Ovary (tissue), 9 donors: ENCODE results near the gene PSMA6. TPM values are rescaled to one million over a fixed set of nuclear protein-coding genes. Genes with fewer than 3 reads are reported as not detected.

Experiments
- DNase-seq, 5 donors: peaks; one replicate each; pipeline ENCODE4 v3.0.0-alpha.2; 2019 to 2020
- H3K27ac ChIP-seq, 2 donors: fragments of 200-600 bp; one replicate each; pipeline versions ENCODE4 v1.5.1 to v1.8.0; 2019 to 2022
- H3K27me3 ChIP-seq: fragments of 200-600 bp; one replicate; pipeline ENCODE4 v1.8.0; 2022
- H3K36me3 ChIP-seq: fragments of 200-600 bp; sonication (generic); one replicate; pipeline ENCODE4 v1.5.1; 2019
- H3K4me1 ChIP-seq: one replicate; pipeline ENCODE4 v1.8.1; 2013; ENCODE audit warnings: mild to moderate bottlenecking, moderate library complexity; ENCODE audit not compliant: insufficient read depth
- H3K4me3 ChIP-seq: fragments of 200-600 bp; sonication (generic); one replicate; pipeline ENCODE4 v1.5.1; 2017
- H3K9me3 ChIP-seq, 2 donors: fragments of 200-600 bp in 1 of 2; sonication (generic) in 1 of 2; one replicate each; pipeline versions ENCODE4 v1.5.1 to v1.8.1; 2013 to 2019; ENCODE audit warnings: mild to moderate bottlenecking in 1 of 2, moderate library complexity in 1 of 2
- EP300 ChIP-seq: sonication (generic); formaldehyde crosslinking; IDR thresholded peaks from one replicate; pipeline ENCODE4 v1.6.1; 2017; ENCODE audit warnings: antibody characterized with exemption
- POLR2A ChIP-seq: fragments of 450-650 bp; IDR thresholded peaks from one replicate; pipeline ENCODE4 v1.6.1; 2017; ENCODE audit warnings: antibody characterized with exemption, mild to moderate bottlenecking, moderate library complexity
- WGBS, 3 donors: extraction: QIAGEN DNeasy Blood & Tissue Kit in 1 of 3; methylation state at CpG; one replicate each; pipeline versions ENCODE4 v1.1.5 to v1.1.7; 2013 to 2017; 5-methylcytosine and 5-hydroxymethylcytosine counted together
- intact Hi-C, 4 donors: fragments of 100-400 bp; cut with DNase I; formaldehyde crosslinking; loops; one replicate each; pipeline versions ENCODE4 v1.11.0 to v1.15.1; 2022 to 2023
- polyA plus RNA-seq, 2 donors: library from polyadenylated mRNA; stranded (reverse); fragments of 200-250 nt in 1 of 2; fragments of 350-450 nt in 1 of 2; fragmentation: Illumina TruSeq in 1 of 2; extraction: RNeasy Lipid Tissue Mini Kit (QIAGEN cat#74804) in 1 of 2; gene quantifications; one replicate each; pipeline ENCODE4 v1.2.3, GENCODE V29; 2013 to 2014
- total RNA-seq, 7 donors: library from RNA; depleted of rRNA in 2 of 7; stranded (reverse); fragments of >200 nt in 2 of 7; fragmentation: NEBNext Ultra II Directional in 3 of 7; extraction: Animal tissue kit (Norgen Biotek cat#: 25700) in 3 of 7; gene quantifications; one replicate each; pipeline versions ENCODE4 v1.1.0 to v1.2.4, GENCODE V29; 2016 to 2023
- TF ChIP-seq, protein P1 (sequence below), 3 donors: fragments of 450-650 bp in 2 of 3; fragments of 200-600 bp in 1 of 3; IDR thresholded peaks; one replicate each; pipeline versions ENCODE4 v1.5.1 to v1.8.0; 2016 to 2022; ENCODE audit warnings: antibody characterized with exemption in 3 of 3, mild to moderate bottlenecking in 1 of 3
- donor health status: DM: no; HTN: no; CAD: no; lungs with moderate emphysema.
- donor health status: DM: no; HTN: no; CAD: no.
- donor health status: Bipolar disorder and iron deficiency.
- donor health status: DM: yes; HTN: yes; CAD: no.
- donor health status: DM: no; HTN: no; CAD: no.
- donor health status: DM: yes; HTN: yes; CAD: no.

Gene PSMA6
- total and polyA plus RNA-seq, 9 donors: 85.2 to 157 (median 102) TPM

- DNase-seq: no peak
- H3K27me3 ChIP-seq: no peaks in the 10 kb centered on the region
- intact Hi-C loops: no loop called here
- TF ChIP-seq, protein P1, sequence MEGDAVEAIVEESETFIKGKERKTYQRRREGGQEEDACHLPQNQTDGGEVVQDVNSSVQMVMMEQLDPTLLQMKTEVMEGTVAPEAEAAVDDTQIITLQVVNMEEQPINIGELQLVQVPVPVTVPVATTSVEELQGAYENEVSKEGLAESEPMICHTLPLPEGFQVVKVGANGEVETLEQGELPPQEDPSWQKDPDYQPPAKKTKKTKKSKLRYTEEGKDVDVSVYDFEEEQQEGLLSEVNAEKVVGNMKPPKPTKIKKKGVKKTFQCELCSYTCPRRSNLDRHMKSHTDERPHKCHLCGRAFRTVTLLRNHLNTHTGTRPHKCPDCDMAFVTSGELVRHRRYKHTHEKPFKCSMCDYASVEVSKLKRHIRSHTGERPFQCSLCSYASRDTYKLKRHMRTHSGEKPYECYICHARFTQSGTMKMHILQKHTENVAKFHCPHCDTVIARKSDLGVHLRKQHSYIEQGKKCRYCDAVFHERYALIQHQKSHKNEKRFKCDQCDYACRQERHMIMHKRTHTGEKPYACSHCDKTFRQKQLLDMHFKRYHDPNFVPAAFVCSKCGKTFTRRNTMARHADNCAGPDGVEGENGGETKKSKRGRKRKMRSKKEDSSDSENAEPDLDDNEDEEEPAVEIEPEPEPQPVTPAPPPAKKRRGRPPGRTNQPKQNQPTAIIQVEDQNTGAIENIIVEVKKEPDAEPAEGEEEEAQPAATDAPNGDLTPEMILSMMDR (IDR thresholded peaks at IDR 0.05): no peak
- TF ChIP-seq EP300: no peak
- no peak for TF ChIP-seq POLR2A
- H3K4me1 ChIP-seq: no peaks in the 10 kb centered on the region
- H3K27ac ChIP-seq: no peak overlapping the region
- no peak overlapping the region for H3K4me3 ChIP-seq
- H3K9me3 ChIP-seq: no peaks in the 10 kb centered on the region
- no peaks in the 10 kb centered on the region for H3K36me3 ChIP-seq
- 64 to 76% (median 65%) methylated on average over 2 of the region's 2 CpGs for WGBS, 3 donors
Observed at GRCh38 chr14:35254736-35255135, 37.4 kb upstream of the PSMA6 start.

DNA sequence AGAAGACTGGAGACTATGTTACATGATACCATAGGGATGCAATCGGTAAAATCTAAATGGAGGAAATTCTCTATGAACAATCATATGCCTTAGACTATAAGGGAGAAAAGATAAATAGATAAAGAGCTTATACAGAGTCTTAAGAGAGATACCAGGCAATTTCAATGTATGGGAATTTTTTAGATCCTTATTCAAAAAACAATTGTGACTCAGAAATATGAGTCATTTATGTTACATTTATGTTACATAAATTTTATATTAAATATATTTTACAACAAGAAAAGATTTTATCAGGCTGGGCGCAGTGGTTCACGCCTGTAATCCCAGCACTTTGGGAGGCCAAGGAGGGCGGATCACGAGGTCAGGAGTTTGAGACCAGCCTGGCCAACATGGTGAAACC, 36.5 kb upstream of the PSMA6 start:
- H3K27ac ChIP-seq: no peak overlapping the region
- H3K4me3 ChIP-seq: no peak overlapping the region
- no peak for TF ChIP-seq POLR2A
- TF ChIP-seq, protein P1 (IDR thresholded peaks at IDR 0.05): no peak
- TF ChIP-seq EP300: no peak
- no peaks in the 10 kb centered on the region for H3K4me1 ChIP-seq
- H3K27me3 ChIP-seq: no peaks in the 10 kb centered on the region
- no peak for DNase-seq
- no peaks in the 10 kb centered on the region for H3K36me3 ChIP-seq
- intact Hi-C loops: no loop called here
- 94 to 98% (median 95%) methylated on average over 5 of the region's 5 CpGs for whole genome bisulfite sequencing, 3 donors
- H3K9me3 ChIP-seq: no peaks in the 10 kb centered on the region

GRCh38 chr14:35257809-35258208, 34.4 kb upstream of the PSMA6 start:
- TF ChIP-seq POLR2A: no peak
- TF ChIP-seq EP300: no peak
- TF ChIP-seq, protein P1 (IDR thresholded peaks at IDR 0.05): no peak
- intact Hi-C loops: no loop called here
- Histone ChIP-seq H3K27ac (no peak overlapping the region), H3K4me3 (no peak overlapping the region), H3K36me3 (no peaks in the 10 kb centered on the region), H3K4me1 (no peaks in the 10 kb centered on the region), H3K27me3 (no peaks in the 10 kb centered on the region), H3K9me3 (no peaks in the 10 kb centered on the region)
- WGBS, 3 donors: 20 to 38% (median 21%) methylated on average over 1 of the region's 1 CpG
- DNase-seq: no peak

DNA sequence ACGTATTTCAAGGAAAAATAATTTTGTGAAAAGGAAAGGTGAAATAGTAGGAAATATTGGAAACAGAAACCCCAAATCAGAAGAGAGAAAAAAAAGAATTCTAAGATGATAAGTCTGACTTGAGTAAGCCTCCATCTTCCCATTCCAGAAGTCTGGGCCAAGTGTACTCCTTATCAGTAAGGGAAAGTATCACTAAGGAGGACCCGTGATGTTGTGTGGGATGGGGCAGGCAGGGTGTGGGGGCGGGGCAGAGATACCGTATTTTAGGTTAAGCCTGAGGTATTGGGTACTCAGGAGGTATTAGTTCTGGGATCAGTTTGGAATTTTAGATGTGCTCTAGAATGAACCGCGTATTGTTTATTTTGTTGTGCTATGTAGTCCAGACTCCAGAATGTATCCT, 33.8 kb upstream of the PSMA6 start:
- intact Hi-C loops: no loop called here
- H3K4me1 ChIP-seq: no peaks in the 10 kb centered on the region
- no peaks in the 10 kb centered on the region for H3K9me3 ChIP-seq
- WGBS, 3 donors: 30 to 49% (median 33%) methylated on average over 6 of the region's 6 CpGs
- no peaks in the 10 kb centered on the region for H3K27me3 ChIP-seq
- H3K27ac ChIP-seq: peak overlapping the region in 1 of 2 donors; percentile 8
- no peaks in the 10 kb centered on the region for H3K36me3 ChIP-seq
- DNase-seq: peak in 3 of 5 donors; percentile 20 to 42 (median 34)
- H3K4me3 ChIP-seq: no peak overlapping the region
- no peak for TF ChIP-seq EP300

DNA sequence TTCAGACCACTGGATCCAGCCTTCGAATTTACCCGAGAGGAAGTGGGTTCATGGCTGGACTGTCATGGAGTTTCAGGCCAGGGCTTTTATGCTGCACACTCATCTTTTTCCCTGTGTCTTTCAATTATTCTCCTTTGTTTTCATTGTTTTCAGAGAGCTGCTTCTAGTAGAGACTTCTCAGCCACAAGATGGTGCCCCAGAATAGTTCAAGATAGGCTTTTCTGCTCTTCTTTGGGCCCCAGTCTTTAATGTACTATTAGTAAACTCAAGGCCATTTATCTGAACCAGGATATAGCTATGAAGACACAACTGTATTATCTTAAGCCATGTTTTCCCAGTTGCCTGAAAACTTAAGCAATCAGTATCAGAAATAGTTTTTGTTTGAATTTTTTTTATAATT, 30.4 kb upstream of the PSMA6 start:
- intact Hi-C loops: no loop called here
- H3K27me3 ChIP-seq: no peaks in the 10 kb centered on the region
- no peak for DNase-seq
- H3K27ac ChIP-seq: no peak overlapping the region
- no peaks in the 10 kb centered on the region for H3K9me3 ChIP-seq
- H3K4me1 ChIP-seq: no peaks in the 10 kb centered on the region
- WGBS, 3 donors: 87 to 98% (median 90%) methylated on average over 2 of the region's 2 CpGs
- H3K36me3 ChIP-seq: no peaks in the 10 kb centered on the region
- TF ChIP-seq EP300 (no peak), POLR2A (no peak)
- TF ChIP-seq, protein P1 (IDR thresholded peaks at IDR 0.05): no peak
- H3K4me3 ChIP-seq: no peak overlapping the region
